Osteocyte (in vitro differentiated cells): ENCODE data around the gene SLC39A13. TPM values are rescaled to one million over a fixed set of nuclear protein-coding genes. Genes with fewer than 3 reads are reported as not detected.
A peak's percentile ranks its signal among the peaks of the same experiment; 100 is the strongest.

Source experiments
- DNase-seq: peaks from one replicate; pipeline ENCODE4 v3.0.0; 2021; ENCODE audit warnings: mixed read lengths; ENCODE audit not compliant: unreplicated experiment; ENCODE audit errors: extremely low spot score
- H3K27ac Mint-ChIP-seq: one replicate; pipeline ENCODE4 v1.8.0; 2021; ENCODE audit warnings: mild to moderate bottlenecking, mixed read lengths; ENCODE audit not compliant: unreplicated experiment
- H3K27me3 Mint-ChIP-seq: one replicate; pipeline ENCODE4 v1.8.0; 2021; ENCODE audit warnings: mixed read lengths; ENCODE audit not compliant: unreplicated experiment
- H3K36me3 Mint-ChIP-seq: one replicate; pipeline ENCODE4 v1.8.0; 2021; ENCODE audit warnings: mixed read lengths; ENCODE audit not compliant: unreplicated experiment
- H3K4me1 Mint-ChIP-seq: one replicate; pipeline ENCODE4 v1.8.0; 2021; ENCODE audit warnings: mixed read lengths; ENCODE audit not compliant: unreplicated experiment
- H3K4me3 Mint-ChIP-seq: one replicate; pipeline ENCODE4 v1.8.0; 2021; ENCODE audit warnings: mild to moderate bottlenecking, moderate library complexity, mixed read lengths; ENCODE audit not compliant: unreplicated experiment
- H3K9me3 Mint-ChIP-seq: one replicate; pipeline ENCODE4 v1.8.0; 2021; ENCODE audit warnings: mixed read lengths; ENCODE audit not compliant: unreplicated experiment
- total RNA-seq: library from RNA; stranded (reverse); gene quantifications from 2 replicates; pipeline ENCODE4 v1.2.1, GENCODE V29; 2021
- TF ChIP-seq, protein P1 (sequence below): fragments of 200-600 bp; sonication (generic); IDR thresholded peaks from 2 replicates; pipeline ENCODE4 v1.5.0; 2021; ENCODE audit warnings: antibody characterized with exemption, mild to moderate bottlenecking, moderate library complexity

SLC39A13 gene
- total RNA-seq, 1 donor from 2014 or later: 98.7 TPM

DNA sequence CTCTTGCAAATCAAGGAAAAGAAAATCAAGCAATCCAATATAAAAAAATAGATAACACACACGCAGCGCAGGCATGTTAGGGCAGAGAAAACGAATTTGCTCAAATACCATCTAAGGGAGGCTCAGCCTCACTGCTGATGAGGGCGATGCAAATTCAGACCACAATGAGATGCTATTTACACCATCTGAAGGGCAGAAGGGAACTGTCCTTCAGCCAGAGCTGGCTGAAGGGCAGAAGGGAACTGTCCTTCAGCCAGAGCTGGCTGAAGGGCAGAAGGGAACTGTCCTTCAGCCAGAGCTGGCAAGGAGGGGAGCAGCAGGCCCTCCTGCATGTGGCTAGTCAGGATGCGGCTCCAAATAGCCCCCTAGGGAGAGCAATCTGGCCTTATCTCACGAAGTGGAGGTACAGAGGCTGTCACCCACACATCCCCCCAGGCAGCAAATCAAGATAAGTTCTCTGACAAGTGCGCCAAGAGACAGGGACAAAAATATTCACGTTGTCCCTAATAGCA is 7.6 kb upstream of the SLC39A13 start:
- Mint-ChIP-seq H3K9me3 (no peaks in the 10 kb centered on the region), H3K27me3 (no peaks in the 10 kb centered on the region), H3K36me3 (no peaks in the 10 kb centered on the region), H3K27ac (peak overlapping the region; percentile 74), H3K4me3 (peak overlapping the region; percentile 43), H3K4me1 (peaks cover 9% of the 10 kb centered on the region)
- TF ChIP-seq, protein P1, sequence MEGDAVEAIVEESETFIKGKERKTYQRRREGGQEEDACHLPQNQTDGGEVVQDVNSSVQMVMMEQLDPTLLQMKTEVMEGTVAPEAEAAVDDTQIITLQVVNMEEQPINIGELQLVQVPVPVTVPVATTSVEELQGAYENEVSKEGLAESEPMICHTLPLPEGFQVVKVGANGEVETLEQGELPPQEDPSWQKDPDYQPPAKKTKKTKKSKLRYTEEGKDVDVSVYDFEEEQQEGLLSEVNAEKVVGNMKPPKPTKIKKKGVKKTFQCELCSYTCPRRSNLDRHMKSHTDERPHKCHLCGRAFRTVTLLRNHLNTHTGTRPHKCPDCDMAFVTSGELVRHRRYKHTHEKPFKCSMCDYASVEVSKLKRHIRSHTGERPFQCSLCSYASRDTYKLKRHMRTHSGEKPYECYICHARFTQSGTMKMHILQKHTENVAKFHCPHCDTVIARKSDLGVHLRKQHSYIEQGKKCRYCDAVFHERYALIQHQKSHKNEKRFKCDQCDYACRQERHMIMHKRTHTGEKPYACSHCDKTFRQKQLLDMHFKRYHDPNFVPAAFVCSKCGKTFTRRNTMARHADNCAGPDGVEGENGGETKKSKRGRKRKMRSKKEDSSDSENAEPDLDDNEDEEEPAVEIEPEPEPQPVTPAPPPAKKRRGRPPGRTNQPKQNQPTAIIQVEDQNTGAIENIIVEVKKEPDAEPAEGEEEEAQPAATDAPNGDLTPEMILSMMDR: no peak
- DNase-seq: no peak

GRCh38 chr11:47403135-47403534 is 5.3 kb upstream of the SLC39A13 start:
- Mint-ChIP-seq H3K4me1 (peaks cover 19% of the 10 kb centered on the region), H3K27me3 (no peaks in the 10 kb centered on the region), H3K36me3 (no peaks in the 10 kb centered on the region), H3K4me3 (no peak overlapping the region), H3K27ac (no peak overlapping the region), H3K9me3 (no peaks in the 10 kb centered on the region)
- TF ChIP-seq, protein P1: no peak
- DNase-seq: no peak

- Mint-ChIP-seq H3K27me3 (no peaks in the 10 kb centered on the region), H3K9me3 (no peaks in the 10 kb centered on the region), H3K27ac (no peak overlapping the region), H3K36me3 (no peaks in the 10 kb centered on the region), H3K4me3 (no peak overlapping the region), H3K4me1 (peaks cover 19% of the 10 kb centered on the region)
- no peak for DNase-seq
- TF ChIP-seq, protein P1: no peak
Observed at GRCh38 chr11:47403571-47403970, 4.8 kb upstream of the SLC39A13 start.

GRCh38 chr11:47406896-47407745 is 1.3 kb upstream of the SLC39A13 start:
- Mint-ChIP-seq H3K27me3 (no peaks in the 10 kb centered on the region), H3K9me3 (no peaks in the 10 kb centered on the region), H3K36me3 (no peaks in the 10 kb centered on the region), H3K4me3 (peak overlapping the region; percentile 84), H3K4me1 (peaks cover 20% of the 10 kb centered on the region), H3K27ac (peak overlapping the region; percentile 96)
- DNase-seq: no peak
- TF ChIP-seq, protein P1: no peak
